Suprapubic skin (tissue), 4 donors: Measurements from ENCODE around the gene OPTN. TPM values are rescaled to one million over a fixed set of nuclear protein-coding genes. Genes with fewer than 3 reads are reported as not detected.

Experiments
- DNase-seq, 2 donors: peaks; one replicate each; pipeline ENCODE4 v3.0.0-alpha.2; 2019; ENCODE audit warnings: low spot score in 2 of 2
- H3K27ac ChIP-seq: fragments of 200-600 bp; sonication (generic); one replicate; pipeline ENCODE4 v1.5.1; 2019
- H3K27me3 ChIP-seq: fragments of 200-600 bp; sonication (generic); one replicate; pipeline ENCODE4 v1.5.1; 2019
- H3K36me3 ChIP-seq: fragments of 200-600 bp; sonication (generic); one replicate; pipeline ENCODE4 v1.5.1; 2019
- H3K4me1 ChIP-seq: fragments of 200-600 bp; sonication (generic); one replicate; pipeline ENCODE4 v1.5.1; 2019
- H3K4me3 ChIP-seq: fragments of 200-600 bp; sonication (generic); one replicate; pipeline ENCODE4 v1.5.1; 2019; ENCODE audit warnings: mild to moderate bottlenecking
- H3K9me3 ChIP-seq: fragments of 200-600 bp; sonication (generic); one replicate; pipeline ENCODE4 v1.5.1; 2019
- EP300 ChIP-seq: sonication (generic); formaldehyde crosslinking; IDR thresholded peaks from one replicate; pipeline ENCODE4 v1.6.1; 2017; ENCODE audit warnings: antibody characterized with exemption
- POLR2A ChIP-seq, 2 donors: fragments of 450-650 bp; IDR thresholded peaks; one replicate each; pipeline ENCODE4 v1.6.1; 2017; ENCODE audit warnings: antibody characterized with exemption in 2 of 2, mild to moderate bottlenecking in 2 of 2, moderate library complexity in 2 of 2
- POLR2AphosphoS5 ChIP-seq, 3 donors: sonication (generic); formaldehyde crosslinking; IDR thresholded peaks; one replicate each; pipeline ENCODE4 v1.6.1; 2017; ENCODE audit warnings: antibody characterized with exemption in 3 of 3
- WGBS: methylation state at CpG from one replicate; pipeline ENCODE4 v1.1.5; 2018; 5-methylcytosine and 5-hydroxymethylcytosine counted together
- total RNA-seq, 4 donors: library from RNA; depleted of rRNA; stranded (reverse); fragments of >200 nt; gene quantifications; one replicate each; pipeline ENCODE4 v1.1.0, GENCODE V29; 2016
- TF ChIP-seq, protein P1 (sequence below), 2 donors: fragments of 200-600 bp in 1 of 2; fragments of 450-650 bp in 1 of 2; sonication (generic) in 1 of 2; IDR thresholded peaks; one replicate each; pipeline ENCODE4 v1.5.1; 2016 to 2019; ENCODE audit warnings: antibody characterized with exemption in 2 of 2, mild to moderate bottlenecking in 1 of 2, moderate library complexity in 1 of 2

OPTN gene
- total RNA-seq, 4 donors from 2014 or later, result 43.7 to 75.6 (median 62.5) TPM

DNA sequence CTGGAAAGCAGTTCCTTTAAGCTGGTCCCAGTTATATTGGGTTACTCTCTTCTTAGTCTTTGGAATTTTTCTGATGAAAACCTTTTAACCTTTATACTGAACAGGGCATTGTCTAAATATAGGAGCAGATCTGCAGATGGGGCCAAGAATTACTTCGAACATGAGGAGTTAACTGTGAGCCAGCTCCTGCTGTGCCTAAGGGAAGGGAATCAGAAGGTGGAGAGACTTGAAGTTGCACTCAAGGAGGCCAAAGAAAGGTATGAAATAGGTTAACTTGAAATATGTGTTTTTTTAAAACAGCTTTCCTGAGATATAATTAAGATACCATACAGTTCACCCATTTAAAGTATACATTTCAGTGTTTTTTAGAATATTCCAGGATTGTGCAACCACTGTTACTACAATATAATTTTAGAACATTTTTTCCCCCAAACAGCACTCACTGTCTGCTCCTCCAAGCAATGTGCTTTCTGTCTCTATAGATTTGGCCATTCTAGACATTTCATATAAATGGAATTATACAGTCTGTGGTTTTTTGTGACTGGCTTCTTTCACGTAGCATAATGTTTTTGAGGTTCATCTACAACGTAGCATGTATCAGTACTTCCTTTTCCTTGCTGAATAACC is 18.9 kb downstream of the OPTN start:
- TF ChIP-seq POLR2A (IDR thresholded peaks at IDR 0.05), result no peak
- TF ChIP-seq, protein P1, sequence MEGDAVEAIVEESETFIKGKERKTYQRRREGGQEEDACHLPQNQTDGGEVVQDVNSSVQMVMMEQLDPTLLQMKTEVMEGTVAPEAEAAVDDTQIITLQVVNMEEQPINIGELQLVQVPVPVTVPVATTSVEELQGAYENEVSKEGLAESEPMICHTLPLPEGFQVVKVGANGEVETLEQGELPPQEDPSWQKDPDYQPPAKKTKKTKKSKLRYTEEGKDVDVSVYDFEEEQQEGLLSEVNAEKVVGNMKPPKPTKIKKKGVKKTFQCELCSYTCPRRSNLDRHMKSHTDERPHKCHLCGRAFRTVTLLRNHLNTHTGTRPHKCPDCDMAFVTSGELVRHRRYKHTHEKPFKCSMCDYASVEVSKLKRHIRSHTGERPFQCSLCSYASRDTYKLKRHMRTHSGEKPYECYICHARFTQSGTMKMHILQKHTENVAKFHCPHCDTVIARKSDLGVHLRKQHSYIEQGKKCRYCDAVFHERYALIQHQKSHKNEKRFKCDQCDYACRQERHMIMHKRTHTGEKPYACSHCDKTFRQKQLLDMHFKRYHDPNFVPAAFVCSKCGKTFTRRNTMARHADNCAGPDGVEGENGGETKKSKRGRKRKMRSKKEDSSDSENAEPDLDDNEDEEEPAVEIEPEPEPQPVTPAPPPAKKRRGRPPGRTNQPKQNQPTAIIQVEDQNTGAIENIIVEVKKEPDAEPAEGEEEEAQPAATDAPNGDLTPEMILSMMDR (IDR thresholded peaks at IDR 0.05), result no peak
- no peak for TF ChIP-seq EP300
- TF ChIP-seq POLR2AphosphoS5 (IDR thresholded peaks at IDR 0.05), result no peak
- H3K9me3 ChIP-seq, result no peaks in the 10 kb centered on the region
- peaks cover 6% of the 10 kb centered on the region for H3K4me1 ChIP-seq
- peaks cover 79% of the 10 kb centered on the region for H3K36me3 ChIP-seq
- H3K4me3 ChIP-seq, result no peak overlapping the region
- DNase-seq, result no peak
- no peak overlapping the region for H3K27ac ChIP-seq
- H3K27me3 ChIP-seq, result no peaks in the 10 kb centered on the region
- WGBS, result 80% methylated on average over 3 of the region's 3 CpGs

DNA sequence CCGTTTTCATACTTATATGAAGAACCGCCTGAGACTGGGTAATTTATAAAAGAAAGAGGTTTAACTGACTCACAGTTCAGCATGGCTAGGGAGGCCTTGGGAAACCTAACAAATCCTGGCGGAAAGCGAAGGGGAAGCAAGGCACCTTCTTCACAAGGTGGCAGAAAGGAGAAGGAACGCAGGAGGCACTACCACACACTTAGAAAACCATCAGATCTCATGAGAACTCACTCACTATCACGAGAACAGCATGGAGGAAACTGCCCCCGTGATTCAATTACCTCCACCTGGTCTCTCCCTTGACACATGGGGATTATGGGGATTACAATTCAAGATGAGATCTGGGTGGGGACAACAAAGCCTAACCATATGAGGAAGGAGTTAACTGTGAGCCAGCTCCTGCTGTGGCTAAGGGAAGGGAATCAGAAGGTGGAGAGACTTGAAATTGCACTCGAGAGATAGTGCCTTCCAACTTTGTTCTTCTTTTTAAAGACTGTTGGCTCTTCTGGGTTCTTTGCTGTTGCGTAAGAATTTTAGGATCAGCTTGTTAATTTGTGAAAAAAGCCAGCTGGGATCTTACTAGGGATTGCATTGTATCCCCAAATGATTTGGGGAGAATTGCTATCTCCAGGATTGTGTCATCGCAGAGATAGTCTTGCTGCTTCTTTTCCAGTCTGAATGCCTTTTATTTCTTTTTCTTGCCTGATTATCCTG is 21.0 kb downstream of the OPTN start:
- 83% methylated on average over 10 of the region's 10 CpGs for WGBS
- Histone ChIP-seq H3K36me3 (peaks cover 90% of the 10 kb centered on the region), H3K4me1 (peaks cover 6% of the 10 kb centered on the region), H3K9me3 (no peaks in the 10 kb centered on the region), H3K4me3 (no peak overlapping the region), H3K27ac (no peak overlapping the region), H3K27me3 (no peaks in the 10 kb centered on the region)
- no peak for TF ChIP-seq EP300
- TF ChIP-seq POLR2A (IDR thresholded peaks at IDR 0.05), result no peak
- TF ChIP-seq, protein P1 (IDR thresholded peaks at IDR 0.05), result no peak
- TF ChIP-seq POLR2AphosphoS5 (IDR thresholded peaks at IDR 0.05), result no peak
- DNase-seq, result no peak

DNA sequence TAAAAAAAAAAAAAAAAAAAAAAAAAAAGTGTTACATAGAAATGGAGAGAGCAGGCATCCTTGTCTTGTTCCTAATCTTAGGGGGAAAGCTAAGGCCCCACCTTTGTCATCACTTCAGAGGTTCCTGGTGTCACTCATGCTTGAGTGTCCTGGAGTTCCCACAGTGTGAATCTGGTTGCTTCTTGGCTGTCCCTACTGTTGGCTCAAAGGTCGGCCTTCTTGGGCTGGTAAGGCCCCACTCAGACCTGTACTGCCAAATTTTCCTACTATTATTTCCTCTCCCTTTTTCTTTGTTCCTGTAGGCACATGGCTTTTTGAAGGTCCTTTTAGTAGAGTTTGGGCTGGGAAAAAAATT is 21.5 kb downstream of the OPTN start:
- Histone ChIP-seq H3K4me1 (peaks cover 6% of the 10 kb centered on the region), H3K27me3 (no peaks in the 10 kb centered on the region), H3K4me3 (no peak overlapping the region), H3K27ac (no peak overlapping the region), H3K9me3 (no peaks in the 10 kb centered on the region), H3K36me3 (peaks cover 88% of the 10 kb centered on the region)
- DNase-seq, result no peak
- WGBS, result 83% methylated on average over 1 of the region's 1 CpG
- TF ChIP-seq EP300 (no peak), POLR2A (IDR thresholded peaks at IDR 0.05) (no peak), POLR2AphosphoS5 (IDR thresholded peaks at IDR 0.05) (no peak)
- TF ChIP-seq, protein P1 (IDR thresholded peaks at IDR 0.05), result no peak

DNA sequence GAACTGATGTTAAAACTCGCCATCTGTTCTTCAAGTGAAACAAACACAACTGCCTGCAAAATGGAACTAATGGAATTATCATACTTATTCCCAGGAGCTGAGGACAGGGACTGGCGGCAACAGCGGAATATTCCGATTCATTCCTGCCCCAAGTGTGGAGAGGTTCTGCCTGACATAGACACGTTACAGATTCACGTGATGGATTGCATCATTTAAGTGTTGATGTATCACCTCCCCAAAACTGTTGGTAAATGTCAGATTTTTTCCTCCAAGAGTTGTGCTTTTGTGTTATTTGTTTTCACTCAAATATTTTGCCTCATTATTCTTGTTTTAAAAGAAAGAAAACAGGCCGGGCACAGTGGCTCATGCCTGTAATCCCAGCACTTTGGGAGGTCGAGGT is 36.7 kb downstream of the OPTN start:
- Histone ChIP-seq H3K4me1 (no peaks in the 10 kb centered on the region), H3K9me3 (no peaks in the 10 kb centered on the region), H3K4me3 (no peak overlapping the region), H3K27me3 (no peaks in the 10 kb centered on the region), H3K27ac (no peak overlapping the region), H3K36me3 (peaks cover 100% of the 10 kb centered on the region)
- WGBS, result 92% methylated on average over 8 of the region's 8 CpGs
- TF ChIP-seq POLR2AphosphoS5 (IDR thresholded peaks at IDR 0.05) (no peak), POLR2A (IDR thresholded peaks at IDR 0.05) (no peak)
- no peak for DNase-seq

DNA sequence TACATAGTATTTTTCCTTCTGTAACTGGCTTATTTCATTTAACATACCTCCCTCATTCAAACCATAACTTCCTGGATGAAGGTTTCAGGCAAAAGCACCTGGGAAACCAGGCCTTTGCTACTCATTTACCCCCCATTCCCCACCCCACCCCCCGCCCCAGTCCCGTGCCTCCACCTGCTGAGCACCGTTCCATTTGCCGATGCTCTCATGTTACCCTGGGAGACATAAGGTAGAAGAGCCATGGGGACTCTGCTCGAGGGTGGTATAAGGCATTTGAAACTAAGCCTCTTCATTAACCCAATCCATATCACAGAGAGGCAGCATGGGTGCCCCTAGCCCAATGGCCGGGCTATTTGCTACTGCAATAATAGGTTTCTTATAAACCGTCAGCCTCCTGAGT is 39.2 kb downstream of the OPTN start:
- no peak overlapping the region for H3K27ac ChIP-seq
- 77% methylated on average over 7 of the region's 7 CpGs for whole genome bisulfite sequencing
- no peak overlapping the region for H3K4me3 ChIP-seq
- no peak for DNase-seq
- no peaks in the 10 kb centered on the region for H3K4me1 ChIP-seq
- H3K9me3 ChIP-seq, result no peaks in the 10 kb centered on the region
- no peaks in the 10 kb centered on the region for H3K27me3 ChIP-seq
- peaks cover 89% of the 10 kb centered on the region for H3K36me3 ChIP-seq
- TF ChIP-seq EP300, result no peak

DNA sequence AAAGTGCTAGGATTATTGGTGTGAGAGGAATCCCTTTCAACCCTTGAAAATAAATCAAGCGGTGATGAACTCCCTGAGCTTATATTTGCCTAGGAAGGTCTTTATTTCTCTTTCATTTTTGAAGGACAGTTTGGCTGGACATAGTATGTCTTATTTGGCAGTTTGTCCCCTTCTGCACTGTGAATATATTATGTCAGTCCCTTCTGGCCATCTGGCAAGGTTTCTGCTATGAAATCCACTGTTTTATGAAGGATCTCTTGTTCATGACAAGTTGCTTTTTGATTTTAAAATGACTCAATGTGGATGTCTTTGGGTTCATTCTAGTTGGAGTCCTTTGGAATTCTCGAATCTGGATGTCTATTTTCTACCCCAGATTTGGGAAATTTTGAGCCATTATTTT is 39.7 kb downstream of the OPTN start:
- DNase-seq, result no peak
- Histone ChIP-seq H3K27me3 (no peaks in the 10 kb centered on the region), H3K27ac (no peak overlapping the region), H3K36me3 (peaks cover 86% of the 10 kb centered on the region), H3K4me3 (no peak overlapping the region), H3K4me1 (no peaks in the 10 kb centered on the region), H3K9me3 (no peaks in the 10 kb centered on the region)
- 92% methylated on average over 2 of the region's 2 CpGs for WGBS
- TF ChIP-seq POLR2A (IDR thresholded peaks at IDR 0.05) (no peak), POLR2AphosphoS5 (IDR thresholded peaks at IDR 0.05) (no peak)
